GM21515 (cell line): Measurements from ENCODE around the gene PDE1C.

Source experiments
- ATAC-seq: cut with Tn5 transposase; IDR thresholded peaks from one replicate; pipeline ENCODE4 v1.9.1; 2021; ENCODE audit not compliant: unreplicated experiment

PDE1C gene

DNA sequence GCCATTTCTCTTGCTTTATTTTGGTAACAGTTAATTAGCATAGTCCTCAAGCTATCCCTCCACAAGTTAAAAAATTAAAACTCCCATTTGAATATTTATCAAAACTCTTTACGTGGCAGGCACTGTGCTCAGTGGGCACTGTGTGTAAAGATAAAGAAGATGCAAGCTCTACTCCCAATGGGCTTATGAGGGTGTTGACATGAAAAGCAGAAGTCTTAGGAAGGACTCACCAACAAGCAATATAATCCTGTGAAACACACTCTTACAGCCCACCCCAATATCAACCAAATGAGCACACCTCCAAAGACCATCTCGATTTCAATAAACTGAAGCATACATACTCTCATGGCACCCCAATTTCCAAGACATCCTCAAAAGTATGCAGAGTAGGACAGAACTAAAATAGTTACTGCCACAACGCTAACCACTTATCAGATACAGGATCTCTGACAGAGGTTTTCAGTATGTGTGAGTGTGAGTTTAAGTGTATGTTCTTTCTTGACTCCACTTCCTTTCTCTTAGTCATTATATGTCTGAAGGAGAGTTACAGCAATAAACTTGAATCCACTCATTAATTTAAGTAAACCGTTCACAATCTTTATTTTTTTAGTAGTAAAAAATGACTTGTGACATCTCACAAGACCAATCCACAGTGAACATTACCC lies 120.0 kb downstream of the PDE1C start:
- no peak for ATAC-seq

DNA sequence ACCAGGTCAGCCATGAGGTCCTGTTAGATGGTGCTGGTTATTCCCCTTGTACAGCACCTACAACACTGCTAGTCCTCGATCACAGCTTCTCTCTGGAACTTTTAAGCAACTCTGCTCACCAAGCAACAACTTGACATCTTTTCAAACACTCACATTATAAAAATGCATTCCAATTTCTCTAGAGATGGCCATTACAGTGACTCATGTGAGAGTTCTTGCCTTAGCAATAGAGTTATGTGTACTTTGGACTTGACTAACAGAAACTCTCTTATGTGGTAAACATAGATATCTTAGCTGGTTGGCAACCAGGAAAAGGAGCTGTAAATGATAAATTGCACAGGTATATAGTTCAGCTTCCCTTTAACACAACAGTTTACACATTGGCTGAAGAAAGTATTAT lies 122.2 kb downstream of the PDE1C start:
- no peak for ATAC-seq

DNA sequence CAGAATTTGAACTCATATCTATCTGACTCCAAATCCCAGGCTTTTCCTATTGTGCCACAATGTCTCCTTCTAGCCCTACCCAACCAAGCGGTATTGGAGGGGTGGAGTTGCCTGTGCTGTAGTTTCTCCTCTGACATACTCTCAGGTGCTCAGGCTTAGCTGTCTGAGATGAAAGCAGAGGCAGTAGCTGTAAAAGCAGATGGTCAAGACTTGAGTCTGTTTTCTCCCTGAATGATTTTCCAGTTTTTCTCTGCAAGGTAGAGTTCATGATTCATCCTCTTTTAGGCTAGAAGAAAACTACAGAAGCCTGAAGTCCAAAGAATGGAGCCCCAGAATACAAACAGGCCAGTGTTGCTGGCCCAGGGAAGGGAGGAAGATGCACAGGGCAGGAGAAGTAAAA lies 130.0 kb downstream of the PDE1C start:
- ATAC-seq: no peak

DNA sequence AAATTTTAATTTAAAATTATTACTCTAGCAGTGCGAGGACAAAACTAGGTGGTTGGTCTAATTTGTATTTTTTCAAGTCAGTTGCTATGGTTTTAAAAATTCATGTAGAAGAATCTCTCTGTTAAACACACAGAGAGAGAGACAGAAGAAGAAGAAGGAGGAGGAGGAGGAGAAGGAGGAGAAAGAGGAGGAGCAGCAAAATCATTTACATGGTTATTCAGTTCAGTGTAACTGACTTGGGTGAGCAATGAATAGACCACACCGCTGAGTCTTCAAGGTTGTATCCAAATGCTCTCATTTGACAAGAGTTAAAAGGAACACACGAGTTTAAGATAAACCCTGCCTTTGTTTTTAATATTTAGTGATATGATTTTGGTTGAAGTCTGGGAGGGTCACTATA lies 131.1 kb downstream of the PDE1C start:
- no peak for ATAC-seq

DNA sequence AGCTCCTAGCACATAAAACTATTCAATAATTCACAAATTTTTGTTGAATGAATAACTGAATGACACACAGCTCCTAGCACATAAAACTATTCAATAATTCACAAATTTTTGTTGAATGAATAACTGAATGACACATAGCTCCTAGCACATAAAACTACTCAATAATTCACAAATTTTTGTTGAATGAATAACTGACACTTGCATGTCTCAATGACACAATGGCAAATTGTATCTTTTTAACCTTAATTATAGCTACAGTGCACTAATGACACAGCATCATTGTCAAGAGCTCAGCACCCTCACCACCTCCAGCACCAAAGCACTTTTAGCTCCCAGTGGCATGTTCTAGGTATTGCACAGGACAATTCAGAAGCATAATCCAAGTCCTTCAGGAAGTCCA lies 131.6 kb downstream of the PDE1C start:
- ATAC-seq: no peak

DNA sequence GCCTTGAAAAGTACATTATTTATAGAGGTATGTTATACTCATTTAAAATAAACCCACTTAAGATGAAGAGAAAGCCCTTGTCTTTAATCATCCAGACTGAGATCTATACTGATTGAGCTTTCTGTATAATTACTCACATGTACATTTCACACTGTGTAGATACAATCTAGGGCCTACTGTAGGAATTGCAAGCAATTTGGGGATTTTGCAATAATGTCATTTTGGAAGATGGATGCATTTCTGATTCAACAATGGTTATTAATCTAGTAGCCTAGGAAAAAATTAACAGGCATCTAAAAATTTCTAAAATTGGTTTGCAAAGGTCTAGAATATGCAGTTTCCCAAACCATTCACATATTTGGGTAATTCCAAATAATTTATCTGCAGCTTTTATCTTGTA lies 132.2 kb downstream of the PDE1C start:
- no peak for ATAC-seq

DNA sequence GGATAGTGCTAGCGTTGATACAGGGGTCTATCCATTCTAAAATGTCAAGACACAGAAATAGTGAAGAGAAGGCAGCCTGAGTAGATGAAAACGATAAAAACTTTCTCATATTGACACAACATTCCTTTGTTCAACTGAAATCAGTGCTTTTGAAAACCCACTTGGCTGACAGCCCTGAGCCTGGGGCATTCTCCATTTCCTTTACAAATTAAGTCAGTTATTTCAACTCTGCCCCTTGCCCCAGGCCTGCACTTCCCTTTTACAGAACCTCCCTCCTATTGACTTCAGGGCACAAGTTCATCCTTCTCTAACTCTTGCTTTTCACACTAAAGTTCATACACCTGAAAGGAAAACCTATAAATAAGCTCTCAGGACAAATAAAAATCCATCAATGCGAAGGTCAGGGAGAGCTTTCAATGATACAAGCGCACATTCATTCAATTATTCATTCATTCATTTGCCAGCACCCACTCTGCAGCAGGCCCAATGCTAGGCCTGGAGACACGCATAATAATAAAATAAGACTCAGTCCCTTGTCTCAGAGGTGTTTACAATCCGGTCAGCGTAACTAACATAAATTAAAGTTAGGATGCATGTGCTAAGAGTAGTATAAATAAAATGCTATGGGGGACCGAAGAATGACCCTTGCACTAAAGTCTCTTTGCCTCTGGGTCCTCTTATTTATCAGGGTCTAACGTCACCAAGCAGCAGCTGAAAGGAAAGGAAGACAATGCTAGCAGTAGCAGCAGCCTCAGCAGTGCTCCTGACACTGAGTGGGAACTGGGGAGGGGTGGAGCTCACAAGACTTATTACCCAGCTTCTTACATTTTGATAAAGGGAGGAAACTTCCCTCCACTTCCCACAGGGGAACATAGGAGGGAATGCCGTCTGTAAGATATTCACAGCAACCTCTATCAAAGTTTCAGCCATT lies 134.8 kb downstream of the PDE1C start:
- no peak for ATAC-seq

DNA sequence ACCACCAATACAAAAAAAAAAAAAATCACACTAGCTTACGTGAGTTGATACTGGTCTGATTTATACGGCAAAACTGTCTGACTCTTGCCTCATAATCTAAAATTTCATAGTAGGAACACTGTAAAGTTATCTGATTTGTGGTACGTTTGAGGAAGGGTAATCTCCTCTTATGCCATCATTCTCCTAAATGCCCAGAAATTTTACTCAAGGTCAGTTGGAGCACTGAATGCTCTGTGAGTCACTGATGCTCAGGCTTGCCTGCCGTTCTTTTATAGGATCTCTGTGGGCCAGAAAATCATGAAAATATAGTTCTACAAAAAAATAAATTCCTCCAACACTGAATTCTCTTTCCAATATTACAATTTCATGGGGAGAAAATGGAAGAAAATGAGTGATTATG lies 135.7 kb downstream of the PDE1C start:
- no peak for ATAC-seq

DNA sequence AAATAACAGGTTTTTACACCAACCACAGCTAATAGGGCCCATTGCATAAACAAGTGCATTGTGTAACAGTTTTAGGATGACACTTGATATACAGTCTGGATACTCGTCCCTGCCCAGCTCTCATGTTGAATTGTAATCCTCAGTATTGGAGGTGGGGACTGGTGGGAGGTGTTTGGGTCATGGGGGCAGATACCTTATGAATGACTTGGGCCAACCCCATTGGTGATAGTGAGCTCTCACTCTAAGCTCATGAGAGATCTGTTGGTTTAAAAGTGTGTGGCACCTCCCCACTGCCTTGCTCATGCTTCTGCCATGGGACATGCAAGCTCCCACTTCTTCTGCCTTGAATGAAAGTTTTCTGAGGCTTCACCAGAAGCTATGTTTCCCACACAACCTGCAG lies 136.7 kb downstream of the PDE1C start:
- ATAC-seq: no peak

DNA sequence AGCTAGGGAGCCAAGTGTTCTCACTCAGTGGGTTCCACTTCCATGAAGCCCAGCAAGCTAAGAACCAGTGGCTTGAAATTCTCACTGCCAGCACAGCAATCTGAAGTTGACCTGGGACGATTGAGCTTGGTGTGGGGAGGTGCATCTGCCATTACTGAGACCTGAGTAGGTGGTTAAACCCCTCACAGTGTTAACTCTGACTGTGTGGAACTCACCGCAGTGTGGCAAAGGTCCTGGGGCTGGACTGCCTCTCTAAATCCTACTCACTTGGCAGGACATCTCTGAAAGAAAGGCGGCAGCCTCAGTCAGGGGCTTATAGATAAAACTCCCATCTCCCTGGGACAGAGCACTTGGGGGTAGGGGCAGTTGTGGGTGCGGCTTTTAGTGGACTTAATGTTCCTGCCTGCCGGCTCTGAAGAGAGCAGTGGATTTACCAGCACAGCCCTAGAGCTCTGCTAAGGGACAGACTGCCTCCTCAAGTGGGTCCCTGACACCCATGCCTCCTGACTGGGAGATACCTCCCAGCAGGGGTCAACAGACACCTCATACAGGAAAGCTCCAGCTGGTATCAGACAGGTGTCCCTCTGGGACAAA lies 143.1 kb downstream of the PDE1C start:
- no peak for ATAC-seq

DNA sequence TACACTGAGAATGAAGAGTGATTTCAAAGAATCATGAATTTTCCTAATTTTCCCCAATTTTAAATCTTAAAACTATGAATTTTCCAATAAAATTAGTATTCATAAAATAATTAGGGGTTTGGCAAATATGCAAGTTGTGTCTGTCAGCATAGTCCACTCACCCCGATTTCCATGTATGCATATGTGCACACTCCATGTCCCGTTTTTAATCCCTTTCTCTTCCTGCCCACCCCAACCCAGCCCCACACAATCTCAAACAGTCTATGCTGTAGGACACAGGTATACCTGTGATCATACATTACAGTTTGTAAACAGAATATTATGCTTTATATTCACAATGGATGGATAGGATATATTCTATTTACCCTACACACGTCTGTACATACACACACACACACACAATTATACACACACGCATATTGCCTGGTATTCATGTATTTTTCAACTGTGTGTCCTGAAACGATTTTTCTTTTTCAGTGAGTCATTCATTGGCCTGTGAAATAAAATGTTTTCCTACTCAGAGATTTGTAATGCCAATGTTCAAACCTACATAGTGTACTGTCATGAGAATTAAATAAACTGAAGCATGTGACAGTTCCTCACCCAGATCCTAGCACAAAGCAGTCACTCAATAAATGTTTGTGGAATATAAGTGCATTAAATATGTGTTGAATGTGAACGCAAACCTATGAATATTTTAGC lies 144.3 kb downstream of the PDE1C start:
- no peak for ATAC-seq

DNA sequence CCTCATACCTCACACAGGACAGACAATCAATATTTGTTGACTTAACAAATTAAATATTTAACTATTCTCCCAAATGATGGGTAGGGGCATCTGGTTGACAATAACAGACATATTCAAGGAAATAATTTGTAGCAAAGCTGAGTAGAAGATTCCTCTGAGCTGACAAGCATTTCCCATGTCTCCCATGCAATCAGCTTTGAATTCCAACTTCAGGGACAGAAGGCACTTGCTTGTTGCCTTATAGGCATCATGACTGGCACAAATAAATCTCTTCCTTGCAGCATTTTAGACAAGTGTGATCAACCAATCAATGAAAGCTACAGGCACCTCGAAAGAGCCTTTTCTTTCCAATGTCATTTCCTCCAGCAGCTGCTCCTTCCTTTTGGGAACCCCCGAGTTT lies 146.0 kb downstream of the PDE1C start:
- no peak for ATAC-seq

DNA sequence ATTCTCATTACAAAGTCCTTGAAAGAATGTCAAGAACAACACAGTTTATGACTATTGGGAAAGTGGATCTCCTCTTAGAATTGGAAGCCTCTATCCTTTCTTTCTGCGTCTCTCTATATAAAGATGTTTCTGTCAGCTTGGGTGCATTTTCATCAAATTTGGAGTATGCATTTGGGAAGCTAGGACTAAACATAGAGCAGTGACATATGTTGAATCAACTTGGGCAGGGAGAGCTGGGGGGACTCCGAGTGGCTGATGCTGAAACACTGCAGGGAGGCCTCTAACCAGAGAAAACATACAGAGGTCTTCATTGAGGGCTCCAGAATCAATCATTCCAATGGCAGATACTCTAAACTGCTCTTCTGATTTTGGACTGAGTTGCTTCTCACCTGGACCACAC lies 147.4 kb downstream of the PDE1C start:
- ATAC-seq: no peak

DNA sequence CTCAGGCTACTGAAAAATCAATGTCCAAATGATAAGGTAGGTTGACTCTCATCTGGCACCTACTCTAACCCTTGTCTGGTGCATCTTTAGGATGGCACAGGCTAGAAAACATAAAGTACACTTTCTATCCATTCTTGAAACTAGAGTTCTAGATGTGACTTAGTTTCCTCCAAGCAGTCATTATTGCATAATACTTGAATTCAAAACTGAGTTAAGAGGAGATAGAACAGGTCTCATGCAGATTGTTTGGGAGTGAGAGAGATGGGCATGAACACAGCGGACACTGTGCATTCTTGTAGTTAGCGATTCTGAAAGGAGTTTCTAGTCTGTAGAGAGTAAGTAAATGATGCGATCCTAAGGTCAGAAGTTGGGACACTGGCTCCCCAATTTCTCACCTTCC lies 149.2 kb downstream of the PDE1C start:
- no peak for ATAC-seq

DNA sequence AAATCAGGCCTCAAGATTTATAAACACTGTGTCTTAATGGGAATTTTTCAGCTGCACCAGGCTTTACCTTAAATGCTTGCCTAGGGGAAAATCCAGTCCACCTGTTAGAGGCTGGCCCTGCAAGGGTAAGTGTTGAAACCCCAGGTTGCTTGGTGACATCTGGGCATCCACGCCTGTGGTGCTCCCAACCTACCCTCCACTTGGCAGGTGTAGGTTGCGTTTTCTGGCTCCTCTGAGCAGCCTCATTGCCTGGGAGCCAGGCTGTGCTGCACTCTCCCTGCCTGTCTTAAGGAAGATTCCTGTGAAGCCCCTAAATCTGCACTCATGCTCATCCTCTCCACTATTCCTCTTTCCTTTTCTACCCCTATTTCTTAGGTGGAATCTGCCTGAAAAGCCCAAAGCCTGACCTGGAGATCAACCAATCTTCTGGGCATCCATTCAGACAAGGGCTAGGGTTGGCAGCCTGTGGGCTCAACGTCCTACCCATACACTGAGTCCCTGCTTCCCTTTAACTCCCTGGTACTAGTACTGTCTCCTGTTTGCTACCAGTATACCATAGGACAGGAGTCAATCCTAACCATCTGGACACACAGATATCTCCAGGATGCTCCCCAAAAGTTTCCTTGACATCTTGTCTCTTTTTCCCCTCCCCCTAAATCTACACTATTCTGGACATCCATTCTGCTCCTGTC lies 150.4 kb downstream of the PDE1C start:
- no peak for ATAC-seq

DNA sequence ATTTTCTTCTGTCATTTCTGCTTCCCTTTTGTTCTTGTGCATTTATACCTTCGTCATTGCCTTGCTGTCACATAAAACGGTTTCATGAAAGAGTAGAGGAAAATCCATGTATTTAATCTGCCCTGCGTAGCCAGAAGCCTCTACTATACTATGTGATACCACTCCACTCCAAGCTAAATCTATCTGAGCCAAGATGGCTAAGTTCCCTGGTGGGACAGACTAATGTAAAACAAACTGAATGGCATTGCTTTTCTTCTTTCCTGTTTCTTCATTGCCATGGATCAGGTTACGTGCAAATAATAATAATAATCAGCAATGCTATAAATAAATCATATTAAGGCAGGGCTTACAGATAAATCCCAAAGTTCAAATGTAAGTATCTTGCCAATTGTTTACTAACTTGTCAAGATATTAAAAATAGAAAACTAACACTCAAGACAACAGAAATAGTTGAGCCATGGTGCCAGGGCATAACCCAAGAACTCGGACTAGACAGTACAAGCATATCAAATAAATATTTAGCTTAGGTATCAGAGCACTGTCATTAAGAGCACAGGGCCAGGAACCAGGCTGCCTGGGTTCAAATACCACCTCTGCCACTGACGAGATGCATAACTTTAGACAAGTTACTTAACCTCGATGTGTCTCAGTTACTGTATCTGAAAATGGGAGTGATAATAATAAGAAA lies 151.4 kb downstream of the PDE1C start:
- no peak for ATAC-seq

DNA sequence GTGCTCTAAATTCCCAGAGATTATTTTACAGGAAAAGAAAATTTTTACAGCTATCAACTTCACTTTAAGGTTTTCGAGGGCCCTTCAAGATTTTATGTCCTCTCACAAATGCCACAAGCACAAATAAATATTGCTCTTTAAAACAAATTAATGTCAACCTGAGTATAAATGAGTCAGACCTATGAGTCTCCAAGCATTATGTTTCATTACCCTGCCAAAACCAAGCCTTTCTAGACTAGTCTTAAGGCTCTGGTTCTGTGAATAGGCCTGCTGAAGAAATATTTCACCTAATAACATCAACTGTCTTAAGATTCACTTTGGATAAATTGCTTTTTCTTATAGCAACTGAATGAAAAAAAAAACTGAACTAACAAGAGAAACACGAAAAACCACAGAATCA lies 153.0 kb downstream of the PDE1C start:
- ATAC-seq: no peak

DNA sequence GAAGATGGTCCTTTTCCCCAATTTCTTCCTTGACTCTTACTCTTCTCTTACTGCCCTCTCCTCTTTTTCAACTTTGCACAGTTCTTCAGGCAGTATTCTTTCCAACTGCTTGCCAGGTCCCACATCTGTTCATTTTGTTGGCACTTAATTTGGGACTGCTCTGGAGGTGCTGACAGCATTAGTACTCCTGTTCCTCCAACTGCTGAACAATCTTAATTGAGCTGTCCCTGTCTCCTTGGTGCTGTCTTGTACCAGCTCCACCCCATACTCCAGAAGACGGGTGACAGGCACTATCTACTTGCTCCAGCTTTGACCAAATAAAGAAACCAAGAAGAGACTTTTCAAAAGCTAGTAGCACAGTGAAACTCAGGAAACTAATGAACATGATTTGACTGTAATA lies 160.0 kb downstream of the PDE1C start:
- ATAC-seq: no peak

DNA sequence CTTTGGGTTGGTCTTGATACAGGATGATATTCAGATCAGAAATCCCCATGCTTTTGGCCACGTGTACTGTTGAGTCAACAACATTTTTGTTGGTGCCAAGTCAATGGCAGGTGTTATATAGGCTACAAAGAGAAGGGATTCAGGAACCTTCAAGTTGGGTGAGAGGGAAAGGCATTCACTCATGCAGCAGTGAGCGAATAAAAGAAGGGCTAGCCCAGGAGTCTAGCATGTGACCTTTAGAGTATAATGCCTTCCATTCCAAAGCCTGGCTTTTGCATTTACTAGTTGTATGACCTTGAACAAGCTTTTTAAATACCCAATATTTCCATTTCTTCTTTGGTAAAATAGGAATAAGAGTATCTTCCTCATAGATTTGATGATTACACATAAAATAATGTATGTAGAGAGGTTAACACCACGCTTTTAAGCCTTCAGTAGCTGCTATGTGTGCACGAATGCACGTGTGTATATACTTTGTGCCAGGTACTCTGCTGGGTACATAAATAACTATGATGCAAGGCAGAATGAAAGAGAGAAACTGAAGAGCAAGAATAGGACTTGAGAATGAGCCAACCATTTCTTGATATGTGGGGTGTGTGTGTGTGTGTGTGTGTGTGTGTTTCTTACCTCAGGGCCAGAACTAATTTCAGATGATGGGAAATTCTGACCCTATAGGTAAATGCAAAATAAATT lies 163.6 kb downstream of the PDE1C start:
- ATAC-seq: no peak

DNA sequence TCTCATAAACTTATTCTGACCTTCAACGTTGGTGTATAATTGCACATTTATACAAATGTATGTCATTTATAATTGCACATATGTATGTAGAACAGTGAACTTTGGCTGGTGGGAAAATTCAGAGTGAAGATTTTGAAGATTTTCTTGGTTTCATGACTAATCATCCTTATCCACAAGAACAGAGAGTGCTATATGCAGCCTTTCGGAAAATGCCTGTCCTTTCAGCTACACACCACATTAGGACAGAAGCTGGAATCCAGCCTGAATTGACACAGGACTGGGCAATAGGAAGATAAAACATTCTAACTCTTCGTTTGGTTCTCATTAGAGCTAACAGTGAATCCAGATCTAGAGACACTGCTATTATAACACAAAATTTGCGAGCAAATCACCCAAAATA lies 166.2 kb downstream of the PDE1C start:
- no peak for ATAC-seq
